Naive thymus-derived CD4-positive, alpha-beta T cell (primary cell): ENCODE results near the gene ACTN3. TPM values are rescaled to one million over a fixed set of nuclear protein-coding genes. Genes with fewer than 3 reads are reported as not detected.
"Not testable (repeated sequence)": the region's sequence is repeated elsewhere in the genome, so short reads cannot be mapped to it uniquely, and the experiment has no call there.

Experiments used
- ATAC-seq: fragments of 150-1000 bp; cut with Tn5 transposase; 2 replicates; pipeline ENCODE4 v1.10.0; 2021; ENCODE audit warnings: mild to moderate bottlenecking, moderate library complexity
- CTCF ChIA-PET: fragments of 350-600 bp; sonication (Branson Sonifier 250); formaldehyde crosslinking; loops from one replicate; lab custom pipeline; 2021; ENCODE audit warnings: antibody characterized with exemption; lab: Charles Lee
- POLR2A ChIA-PET: fragments of 350-600 bp; sonication (Branson Sonifier 250); formaldehyde crosslinking; loops from one replicate; lab custom pipeline; 2021; ENCODE audit warnings: antibody characterized with exemption, inconsistent platforms; lab: Charles Lee
- DNase-seq, 9 donors: peaks; one replicate each; pipeline versions ENCODE4 v3.0.0 to v3.0.0-alpha.2; 2020 to 2022; ENCODE audit warnings: mixed read lengths in 1 of 9
- H3K27ac ChIP-seq: one replicate; pipeline ENCODE4 v1.7.0; 2013; ENCODE audit warnings: mild to moderate bottlenecking, low read depth, low read length, moderate library complexity
- H3K27me3 ChIP-seq, 2 donors: one replicate each; pipeline ENCODE4 v1.7.0; 2013; ENCODE audit warnings: low read length in 2 of 2, mild to moderate bottlenecking in 2 of 2, moderate library complexity in 2 of 2; ENCODE audit not compliant: control insufficient read depth in 2 of 2, insufficient read depth in 2 of 2
- H3K36me3 ChIP-seq, 3 experiments: 1 replicate in 2 of 3; 2 replicates in 1 of 3; pipeline ENCODE4 v1.7.0; 2013; ENCODE audit warnings: low read length in 3 of 3, mild to moderate bottlenecking in 3 of 3, moderate library complexity in 1 of 3; ENCODE audit not compliant: insufficient read depth in 3 of 3, control insufficient read depth in 2 of 3
- H3K4me1 ChIP-seq, 2 donors: one replicate each; pipeline ENCODE4 v1.7.0; 2013; ENCODE audit warnings: low read length in 2 of 2, mild to moderate bottlenecking in 2 of 2, moderate library complexity in 1 of 2; ENCODE audit not compliant: control insufficient read depth in 2 of 2, insufficient read depth in 2 of 2
- H3K4me3 ChIP-seq: 2 replicates; pipeline ENCODE4 v1.7.0; 2013; ENCODE audit warnings: mild to moderate bottlenecking, low read length
- H3K9me3 ChIP-seq, 3 experiments: 1 replicate in 2 of 3; 2 replicates in 1 of 3; pipeline ENCODE4 v1.7.0; 2013; ENCODE audit warnings: low read length in 3 of 3; ENCODE audit not compliant: control insufficient read depth in 2 of 3
- H3K27ac Mint-ChIP-seq, 9 donors: one replicate each; pipeline ENCODE4 v1.8.0; 2020 to 2022; ENCODE audit warnings: mixed read lengths in 9 of 9, mild to moderate bottlenecking in 8 of 9, moderate library complexity in 5 of 9, inconsistent platforms in 2 of 9
- H3K27me3 Mint-ChIP-seq, 5 donors: one replicate each; pipeline ENCODE4 v1.8.0; 2021 to 2022; ENCODE audit warnings: mixed read lengths in 5 of 5, mild to moderate bottlenecking in 1 of 5
- H3K36me3 Mint-ChIP-seq, 5 donors: one replicate each; pipeline ENCODE4 v1.8.0; 2020 to 2022; ENCODE audit warnings: mixed read lengths in 5 of 5, mild to moderate bottlenecking in 3 of 5, inconsistent platforms in 1 of 5
- H3K4me1 Mint-ChIP-seq, 7 donors: one replicate each; pipeline ENCODE4 v1.8.0; 2020 to 2022; ENCODE audit warnings: mixed read lengths in 7 of 7, mild to moderate bottlenecking in 3 of 7, inconsistent platforms in 1 of 7
- H3K4me3 Mint-ChIP-seq, 10 donors: one replicate each; pipeline ENCODE4 v1.8.0; 2020 to 2022; ENCODE audit warnings: mild to moderate bottlenecking in 10 of 10, mixed read lengths in 10 of 10, moderate library complexity in 6 of 10, inconsistent platforms in 2 of 10
- H3K9me3 Mint-ChIP-seq, 11 donors: one replicate each; pipeline ENCODE4 v1.8.0; 2020 to 2022; ENCODE audit warnings: mixed read lengths in 11 of 11, mild to moderate bottlenecking in 4 of 11, inconsistent platforms in 1 of 11, moderate library complexity in 1 of 11
- intact Hi-C, 2 donors: fragments of 100-400 bp; cut with micrococcal nuclease; formaldehyde crosslinking; loops; one replicate each; pipeline ENCODE4 v1.15.1; 2023
- polyA plus RNA-seq, 2 donors: library from polyadenylated mRNA; unstranded; fragments of 300-500 nt; fragmentation: Illumina TruSeq; gene quantifications; one replicate each; pipeline ENCODE4 v1.2.3, GENCODE V29; 2021
- total RNA-seq, 6 experiments: library from RNA in 5 of 6; stranded (reverse) in 5 of 6; gene quantifications; 1 replicate in 5 of 6; 2 replicates in 1 of 6; pipeline ENCODE4 v1.2.3 and lab custom pipeline; 2021 to 2026

Gene ACTN3
- total and polyA plus RNA-seq, 7 experiments from 2014 or later: 0.32 TPM; not detected in 6

DNA sequence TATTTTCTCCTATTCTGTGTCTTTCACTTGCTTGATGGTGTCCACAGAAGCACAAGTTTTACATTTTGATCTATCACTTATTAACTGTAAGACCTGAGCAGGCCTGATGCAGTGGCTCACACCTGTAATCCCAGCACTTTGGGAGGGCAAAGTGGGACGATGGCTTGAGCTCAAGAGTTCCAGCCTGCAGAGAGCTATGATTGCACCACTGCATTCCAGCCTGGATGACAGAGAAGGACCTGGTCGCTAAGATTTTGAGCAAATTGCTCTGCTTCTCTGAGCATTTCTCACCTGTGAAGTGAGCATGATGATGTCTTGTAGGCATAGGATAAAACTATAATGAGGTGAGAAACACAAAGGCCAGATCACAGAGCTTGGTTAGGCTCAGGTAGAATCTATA lies 39.4 kb downstream of the ACTN3 start:
- Mint-ChIP-seq H3K4me3 (no peak overlapping the region), H3K27me3 (no peaks in the 10 kb centered on the region), H3K27ac (no peak overlapping the region), H3K36me3 (peaks cover 0 to 5% (median 0%) of the 10 kb centered on the region in 5 donors), H3K9me3 (peaks cover 0 to 13% (median 4%) of the 10 kb centered on the region in 11 donors), H3K4me1 (no peaks in the 10 kb centered on the region)
- no peaks in the 10 kb centered on the region for H3K36me3 ChIP-seq
- no peak overlapping the region for H3K27ac ChIP-seq
- no peak overlapping the region for H3K4me3 ChIP-seq
- ATAC-seq: no peak
- H3K9me3 ChIP-seq: no peaks in the 10 kb centered on the region
- ChIA-PET CTCF (no interaction called here), POLR2A (interaction anchor here (0.8 kb wide), 2 partner anchors 31 to 91 kb away, joined by 3 read pairs; partner anchors contain the start of genes RBM14 and RBM4B)
- intact Hi-C loops: no loop called here
- no peak for DNase-seq
- no peaks in the 10 kb centered on the region for H3K27me3 ChIP-seq
- no peaks in the 10 kb centered on the region for H3K4me1 ChIP-seq

GRCh38 chr11:66589315-66589714 lies 42.6 kb downstream of the ACTN3 start:
- DNase-seq, CTCF ChIA-PET, H3K27me3 Mint-ChIP-seq, H3K36me3 ChIP-seq, intact Hi-C loops, POLR2A ChIA-PET, H3K36me3 Mint-ChIP-seq, H3K4me3 Mint-ChIP-seq, H3K27ac Mint-ChIP-seq, H3K27me3 ChIP-seq, H3K9me3 Mint-ChIP-seq, H3K27ac ChIP-seq, H3K4me3 ChIP-seq, H3K9me3 ChIP-seq, ATAC-seq: not testable (repeated sequence)
- H3K4me1 ChIP-seq: peaks cover 9 to 16% of the 10 kb centered on the region in 2 donors
- peaks cover 6 to 21% (median 13%) of the 10 kb centered on the region in 7 donors for H3K4me1 Mint-ChIP-seq

GRCh38 chr11:66589996-66590675 lies 43.4 kb downstream of the ACTN3 start:
- peaks cover 0 to 2% (median 0%) of the 10 kb centered on the region in 5 donors for H3K36me3 Mint-ChIP-seq
- no peak for ATAC-seq

GRCh38 chr11:66591175-66591574 lies 44.5 kb downstream of the ACTN3 start:
- peak overlapping the region in 3 of 10 donors; percentile 14 to 45 (median 39) for H3K4me3 Mint-ChIP-seq

More at GRCh38 chr11:66589996-66590675, 43.4 kb downstream of the ACTN3 start:
- Histone ChIP-seq H3K4me3 (no peak overlapping the region), H3K4me1 (peaks cover 9 to 25% of the 10 kb centered on the region in 2 donors), H3K36me3 (no peaks in the 10 kb centered on the region), H3K27me3 (no peaks in the 10 kb centered on the region), H3K27ac (no peak overlapping the region), H3K9me3 (no peaks in the 10 kb centered on the region)
- Mint-ChIP-seq H3K27ac (peak overlapping the region in 1 of 9 donors; percentile 25), H3K9me3 (no peaks in the 10 kb centered on the region), H3K4me1 (peaks cover 13 to 29% (median 17%) of the 10 kb centered on the region in 7 donors), H3K4me3 (peak overlapping the region in 2 of 10 donors; percentile 17 to 22), H3K27me3 (no peaks in the 10 kb centered on the region)
- no peak for DNase-seq
- CTCF ChIA-PET: interaction anchor here (1.0 kb wide), 1 partner anchor 90 kb away, joined by 3 read pairs; no protein-coding TSS in a partner anchor
- POLR2A ChIA-PET: interaction anchor here (0.9 to 1.5 kb wide), 4 partner anchors 26 to 89 kb away, joined by 3 to 5 read pairs (median 3); partner anchors contain the start of gene RBM4
- intact Hi-C loops: no loop called here

GRCh38 chr11:66592457-66593302 lies 46.0 kb downstream of the ACTN3 start, which contains the start of the genes CCDC87 and CCS:
Gene CCDC87 (minus strand): TSS chr11:66593063. CDS start chr11:66593015, 48 bp downstream.
Gene CCS (plus strand): TSS chr11:66593185. CDS start chr11:66593262, 77 bp downstream.
- H3K4me1 ChIP-seq: peaks cover 9 to 30% of the 10 kb centered on the region in 2 donors
- peak; percentile 98 for ATAC-seq
- CTCF ChIA-PET: interaction anchor here (1.0 to 2.5 kb wide), 3 partner anchors 13 to 86 kb away, joined by 3 to 11 read pairs (median 5); no protein-coding TSS in a partner anchor
- H3K27me3 ChIP-seq: no peaks in the 10 kb centered on the region
- intact Hi-C loops: loop anchor here (1.0 to 2.0 kb wide), 7 partner anchors 24 to 280 kb away; partner anchors contain the start of genes RBM14 (in 2 of the 2), RBM4 (in 2 of the 2), RBM4B (in 1 of the 2) and RCE1 (in 1 of the 2)
- POLR2A ChIA-PET: interaction anchor here (0.7 to 6.7 kb wide), 8 partner anchors 24 to 304 kb away, joined by 3 to 90 read pairs (median 4); partner anchors contain the start of genes DPP3, RBM14, RBM4B and YIF1A
- Mint-ChIP-seq H3K4me1 (peaks cover 13 to 40% (median 28%) of the 10 kb centered on the region in 7 donors), H3K9me3 (no peaks in the 10 kb centered on the region), H3K36me3 (peaks cover 0 to 2% (median 0%) of the 10 kb centered on the region in 5 donors), H3K4me3 (peak within 1 kb of the TSS; percentile 89 to 100 (median 98)), H3K27me3 (no peaks in the 10 kb centered on the region), H3K27ac (peak within 1 kb of the TSS; percentile 90 to 100 (median 97))
- peak within 1 kb of the TSS; percentile 94 for H3K27ac ChIP-seq
- H3K36me3 ChIP-seq: peaks cover 0 to 3% (median 0%) of the 10 kb centered on the region in 3 experiments
- H3K4me3 ChIP-seq: peak within 1 kb of the TSS; percentile 98
- peak; percentile 94 to 98 (median 96) for DNase-seq
- no peaks in the 10 kb centered on the region for H3K9me3 ChIP-seq

More at GRCh38 chr11:66591175-66591574, 44.5 kb downstream of the ACTN3 start:
- CTCF ChIA-PET: interaction anchor here (0.6 to 2.5 kb wide), 5 partner anchors 10 to 89 kb away, joined by 3 to 11 read pairs (median 4); no protein-coding TSS in a partner anchor
- Mint-ChIP-seq H3K27ac (no peak overlapping the region), H3K27me3 (no peaks in the 10 kb centered on the region), H3K9me3 (no peaks in the 10 kb centered on the region), H3K36me3 (peaks cover 0 to 2% (median 0%) of the 10 kb centered on the region in 5 donors), H3K4me1 (peaks cover 13 to 40% (median 27%) of the 10 kb centered on the region in 7 donors)
- Histone ChIP-seq H3K9me3 (no peaks in the 10 kb centered on the region), H3K4me3 (no peak overlapping the region), H3K27me3 (no peaks in the 10 kb centered on the region), H3K4me1 (peaks cover 9 to 30% of the 10 kb centered on the region in 2 donors), H3K27ac (no peak overlapping the region), H3K36me3 (no peaks in the 10 kb centered on the region)
- POLR2A ChIA-PET: interaction anchor here (0.6 to 6.7 kb wide), 6 partner anchors 25 to 377 kb away, joined by 3 to 90 read pairs (median 3); partner anchors contain the start of genes RBM14 and RBM4
- DNase-seq: no peak
- no peak for ATAC-seq
- intact Hi-C loops: no loop called here
